HG02759 (cell line): ENCODE data around the gene PLEKHO2.

ENCODE experiments used
- ATAC-seq: cut with Tn5 transposase; IDR thresholded peaks from one replicate; pipeline ENCODE4 v1.9.1; 2021; ENCODE audit warnings: mild to moderate bottlenecking, moderate library complexity; ENCODE audit not compliant: unreplicated experiment

PLEKHO2 gene

DNA sequence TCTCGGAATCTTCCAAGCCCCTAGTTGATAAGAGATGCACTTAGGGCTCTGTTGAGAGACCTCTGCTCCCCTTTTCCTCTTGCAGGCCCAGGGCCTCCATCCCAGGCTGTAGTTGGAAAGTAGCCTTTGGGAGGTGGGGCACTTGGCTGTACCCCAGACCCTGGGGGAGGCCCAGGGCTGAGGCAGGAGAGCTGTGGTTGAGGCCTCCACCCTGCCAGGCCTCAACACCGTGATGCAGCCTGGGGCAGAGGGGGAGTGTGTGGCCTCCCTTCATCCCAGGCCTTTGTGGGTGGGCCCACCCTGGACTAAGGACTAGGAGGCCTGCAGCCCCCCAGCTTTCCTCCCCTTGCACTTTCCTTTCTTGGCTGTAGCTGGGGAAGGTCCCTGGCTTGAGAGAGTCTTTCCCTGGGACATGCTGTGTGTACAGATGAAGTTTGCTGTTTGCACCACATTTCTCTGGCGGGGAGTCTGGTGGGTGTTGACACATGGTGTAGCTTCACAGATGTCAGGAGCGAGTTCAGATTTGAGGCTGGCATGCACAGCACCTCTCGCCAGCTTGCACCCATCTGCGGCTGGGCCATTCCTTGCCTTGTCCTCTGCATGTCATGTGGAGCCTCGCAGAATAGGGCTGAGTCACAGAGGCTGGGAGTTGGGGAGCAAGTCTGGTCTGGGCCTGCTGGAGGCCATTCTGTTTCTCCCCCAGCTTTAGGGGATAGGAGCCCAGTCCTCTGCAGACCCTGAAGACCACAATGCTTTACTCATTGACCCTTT, 13.7 kb downstream of the PLEKHO2 start:
- no peak for ATAC-seq

GRCh38 chr15:64856429-64857145, 14.9 kb downstream of the PLEKHO2 start:
- no peak for ATAC-seq

DNA sequence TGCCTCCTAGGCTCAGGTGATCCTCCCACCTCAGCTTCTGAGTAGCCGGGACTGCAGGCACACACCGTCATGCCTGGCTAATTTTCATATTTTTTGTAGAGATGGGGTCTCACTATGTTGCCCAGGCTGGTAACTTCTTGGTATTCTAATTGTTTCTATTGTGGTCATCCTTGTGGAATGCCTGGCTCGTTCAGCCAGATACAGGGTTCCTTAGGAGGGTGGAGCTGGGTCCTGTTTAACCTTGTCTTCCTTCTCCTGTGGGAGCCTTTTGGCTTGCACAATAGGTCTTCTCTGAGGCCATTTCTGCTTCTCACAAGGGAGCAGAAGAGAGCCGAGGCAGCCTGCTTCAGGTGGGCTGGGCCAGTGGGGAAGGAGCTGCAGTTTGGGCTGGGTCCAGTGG, 15.7 kb downstream of the PLEKHO2 start:
- ATAC-seq = no peak

DNA sequence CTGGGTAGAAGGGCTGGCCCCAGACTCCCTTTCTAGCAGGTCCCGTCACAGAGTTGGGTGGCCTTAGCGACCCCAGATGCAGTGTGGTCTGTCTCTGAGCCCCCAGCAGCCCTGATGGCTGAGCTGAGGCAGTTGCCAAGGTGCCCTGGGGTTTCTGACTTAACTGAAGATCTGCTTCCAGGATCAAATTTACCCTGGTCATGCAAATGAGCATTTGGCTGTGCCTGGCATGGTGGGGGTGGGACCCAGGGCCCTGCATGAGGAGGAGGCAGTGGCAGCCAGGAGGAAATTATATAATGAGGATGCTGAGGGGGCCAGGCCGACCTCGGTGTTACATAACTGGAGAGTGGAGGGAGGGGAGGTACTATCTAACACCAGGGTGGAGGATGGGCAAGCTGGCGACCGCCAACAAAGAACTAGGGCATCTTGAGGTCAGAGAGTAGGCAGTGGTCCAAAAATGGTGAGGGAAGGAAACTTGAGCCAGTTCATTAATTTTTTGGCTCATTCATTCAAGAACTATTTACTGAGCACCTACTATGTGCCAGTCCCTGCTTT, 16.4 kb downstream of the PLEKHO2 start:
- ATAC-seq = no peak

DNA sequence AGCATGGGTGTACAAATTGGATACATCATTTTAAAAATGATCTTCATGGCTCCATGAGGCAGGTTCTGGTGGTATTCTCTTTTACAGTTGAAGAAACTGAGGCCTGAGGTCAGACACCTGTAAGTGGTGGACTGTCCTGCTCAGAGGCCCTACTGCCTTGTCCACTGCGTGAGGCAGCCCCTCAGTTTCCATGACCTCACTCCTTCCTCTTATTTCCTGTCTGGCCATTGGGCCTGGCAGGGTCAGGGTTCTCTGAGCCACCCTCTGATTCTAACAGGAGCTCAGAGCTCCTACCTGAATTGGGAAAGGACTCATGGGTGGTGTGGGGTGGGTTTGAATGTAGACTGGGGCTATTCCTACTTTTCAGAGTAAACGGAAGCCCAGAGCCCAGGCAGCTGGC, 17.5 kb downstream of the PLEKHO2 start:
- ATAC-seq = no peak

GRCh38 chr15:64861331-64861730, 19.6 kb downstream of the PLEKHO2 start:
- ATAC-seq = no peak

DNA sequence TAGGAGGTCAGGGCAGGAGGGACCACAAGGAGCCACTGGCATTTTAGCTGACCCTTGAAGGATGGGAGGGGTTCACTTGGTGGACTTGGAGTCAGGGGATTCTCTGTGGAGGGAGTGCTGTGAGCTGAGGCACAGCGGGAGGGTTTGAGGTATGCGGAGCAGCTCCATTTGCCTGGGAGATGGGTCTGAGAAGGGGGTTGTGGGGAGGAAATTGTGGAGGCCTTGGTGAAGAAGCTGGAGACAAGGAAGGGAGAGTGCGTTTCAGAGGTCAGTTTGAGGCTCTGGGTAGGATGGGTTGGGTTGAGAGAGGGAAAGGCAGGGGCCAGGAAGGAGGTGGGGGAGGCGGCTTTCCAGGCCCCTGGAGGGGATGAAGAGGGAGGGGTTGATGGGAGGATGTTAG, 20.2 kb downstream of the PLEKHO2 start:
- no peak for ATAC-seq

DNA sequence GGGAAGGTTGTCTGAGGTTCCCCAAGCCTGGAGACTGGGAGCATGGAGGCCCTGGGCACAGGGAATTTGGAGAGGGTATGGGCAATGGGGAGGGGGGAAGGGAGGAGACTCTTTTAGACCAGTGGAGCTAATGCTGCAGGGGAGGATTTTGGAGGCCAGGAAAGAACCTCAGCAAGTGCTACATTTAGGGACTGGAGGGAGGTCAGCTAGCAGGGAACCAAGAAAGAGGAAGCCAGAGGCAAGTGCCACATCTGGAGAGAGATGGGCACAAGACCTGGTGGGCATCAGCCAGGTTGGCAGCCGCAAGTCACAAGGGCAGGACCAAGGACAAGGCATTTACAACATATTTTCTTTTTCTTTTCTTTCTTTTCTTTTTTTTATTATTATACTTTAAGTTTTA, 20.7 kb downstream of the PLEKHO2 start:
- no peak for ATAC-seq

- ATAC-seq = no peak
Measured at GRCh38 chr15:64864068-64864467, 22.4 kb downstream of the PLEKHO2 start.

GRCh38 chr15:64865126-64865997, 23.6 kb downstream of the PLEKHO2 start:
- ATAC-seq = no peak

DNA sequence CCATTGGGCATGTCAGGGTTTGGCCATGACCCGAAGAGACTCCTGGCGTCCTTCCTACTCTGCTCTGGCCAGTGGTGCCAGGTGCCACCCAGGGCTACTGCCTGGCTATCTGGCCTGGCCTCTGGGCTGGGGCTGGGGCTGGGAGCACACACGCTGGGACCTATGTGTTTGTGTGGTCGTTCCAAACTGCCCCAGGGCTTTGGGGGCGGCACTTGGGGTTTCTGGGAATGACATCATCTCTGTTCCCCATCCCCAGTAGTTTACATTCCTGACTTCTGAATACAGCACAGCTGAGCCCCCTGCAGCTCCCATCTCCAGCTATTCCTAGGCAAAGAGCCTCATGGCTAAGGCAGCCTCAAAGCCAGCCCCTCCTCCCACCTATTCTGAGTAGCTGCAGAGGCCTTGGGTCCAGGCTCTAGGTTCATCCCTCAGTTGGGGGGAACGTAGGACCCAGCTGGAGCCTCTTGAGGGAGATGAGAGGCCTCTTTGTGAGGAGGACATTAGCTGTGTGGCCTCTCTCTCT, 24.3 kb downstream of the PLEKHO2 start:
- no peak for ATAC-seq

DNA sequence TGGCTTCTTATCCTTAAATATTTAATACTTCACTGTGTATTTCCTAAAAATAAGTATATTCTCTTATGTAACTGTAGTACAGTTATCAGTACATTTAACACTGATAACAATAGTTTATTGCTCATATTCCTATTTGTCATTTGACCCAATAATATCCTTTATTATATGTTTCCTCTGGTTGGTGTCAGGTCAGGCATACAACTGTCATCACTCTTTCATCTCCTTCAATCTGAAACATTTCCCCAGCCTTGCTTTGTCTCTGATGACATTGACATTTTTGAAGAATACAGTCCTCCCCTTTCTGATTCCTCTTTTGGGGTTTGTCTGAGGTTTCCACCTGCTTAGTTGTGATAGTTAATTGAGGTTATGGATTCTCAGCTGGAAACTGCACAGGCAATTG, 27.8 kb downstream of the PLEKHO2 start:
- ATAC-seq = no peak

- no peak for ATAC-seq
Measured at GRCh38 chr15:64870353-64870752, 28.6 kb downstream of the PLEKHO2 start.

DNA sequence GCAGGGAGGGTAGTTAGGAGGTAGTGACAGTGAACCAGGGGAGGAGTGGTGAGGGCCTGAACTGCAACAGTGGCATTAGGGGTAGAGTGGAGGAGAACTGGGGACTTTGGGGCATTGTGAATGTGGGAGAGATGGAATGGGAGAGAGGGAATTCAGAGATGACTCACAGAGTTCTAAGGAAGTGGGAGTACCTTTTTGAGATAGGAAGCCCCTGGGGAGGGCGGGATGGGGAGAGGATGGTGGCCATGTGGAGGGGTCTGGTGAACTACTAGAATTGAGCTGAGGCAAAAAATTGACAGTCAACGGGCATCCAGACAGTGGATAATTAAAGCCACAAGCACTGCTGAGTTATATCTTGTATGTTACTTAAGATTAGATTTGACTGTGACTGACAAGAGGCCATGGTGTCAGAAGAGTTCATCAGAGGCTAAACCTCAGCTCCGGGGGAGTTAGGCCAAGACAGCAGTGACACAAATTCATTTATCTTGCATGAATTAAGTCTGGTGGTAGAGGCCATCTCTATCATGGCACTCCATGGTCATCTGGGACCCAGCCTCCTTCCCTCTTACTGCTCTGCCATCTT, 34.0 kb downstream of the PLEKHO2 start:
- no peak for ATAC-seq

- no peak for ATAC-seq
Measured at GRCh38 chr15:64877435-64877834, 35.7 kb downstream of the PLEKHO2 start.

DNA sequence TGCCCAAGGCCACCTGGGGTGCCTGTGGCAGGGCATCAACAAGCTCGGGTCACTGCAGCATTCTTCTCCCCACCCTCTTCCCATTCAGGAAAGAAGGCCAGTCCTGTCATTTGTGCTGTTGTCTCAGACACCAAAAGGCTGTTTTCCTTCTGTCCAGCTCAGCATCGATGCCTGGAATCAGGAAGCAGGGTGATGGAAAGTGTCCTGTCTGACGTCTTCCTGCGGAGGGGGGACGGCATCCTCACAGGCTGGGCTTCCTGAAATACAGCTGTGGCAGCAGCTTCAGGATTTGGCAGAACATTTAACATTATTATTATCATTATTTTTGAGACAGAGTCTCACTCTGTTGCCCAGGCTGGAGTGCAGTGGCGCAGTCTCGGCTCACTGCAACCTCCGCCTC, 37.0 kb downstream of the PLEKHO2 start:
- no peak for ATAC-seq

DNA sequence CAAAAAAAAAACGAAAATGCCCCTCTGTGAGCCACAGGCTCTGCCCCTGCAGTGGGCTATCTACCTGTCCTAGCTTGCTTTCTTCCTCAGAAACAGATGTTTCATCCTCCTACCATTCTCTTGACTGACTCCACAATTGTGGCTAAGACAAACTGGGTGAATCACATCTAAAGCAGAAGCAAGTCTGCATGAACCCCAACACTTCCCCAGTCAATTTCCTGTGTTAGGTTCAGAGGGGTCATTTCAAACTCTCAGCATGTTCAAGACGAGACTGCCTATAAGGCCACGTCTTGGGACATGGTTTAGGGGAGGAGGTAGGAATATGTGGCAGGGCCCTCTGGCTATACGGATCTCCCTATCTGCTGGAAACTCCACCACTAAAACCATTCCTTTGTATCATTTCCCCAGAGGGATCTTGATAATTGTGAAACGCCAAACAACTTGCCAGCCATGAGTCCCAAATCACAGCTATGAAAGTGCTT, 41.4 kb downstream of the PLEKHO2 start:
- ATAC-seq = no peak

DNA sequence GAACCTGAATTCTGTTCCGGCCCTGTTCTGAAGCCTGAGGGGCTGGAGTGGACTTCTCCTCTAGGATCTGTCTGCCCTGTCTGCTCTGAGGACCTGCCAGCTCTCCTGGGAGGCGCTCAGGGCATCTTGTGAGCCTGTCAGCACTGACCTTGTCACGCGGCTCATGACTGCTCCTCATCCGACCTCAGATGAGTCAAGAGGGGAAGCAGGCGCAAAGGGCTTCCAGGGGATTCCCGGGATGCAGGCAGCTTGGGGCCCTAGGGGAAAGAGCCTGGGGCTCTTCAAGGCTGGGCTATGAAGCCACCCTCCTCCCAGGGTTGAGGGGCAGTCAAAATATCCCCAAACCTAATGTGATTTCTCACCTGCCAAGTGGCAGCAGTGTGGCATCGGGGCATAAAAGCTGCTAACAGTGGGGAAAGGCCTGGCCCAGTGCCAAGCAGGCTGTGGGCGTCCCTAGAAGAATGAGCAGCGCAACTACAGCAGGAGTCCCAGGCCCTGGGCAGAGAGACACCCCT, 42.3 kb downstream of the PLEKHO2 start:
- peak; percentile 75 for ATAC-seq

DNA sequence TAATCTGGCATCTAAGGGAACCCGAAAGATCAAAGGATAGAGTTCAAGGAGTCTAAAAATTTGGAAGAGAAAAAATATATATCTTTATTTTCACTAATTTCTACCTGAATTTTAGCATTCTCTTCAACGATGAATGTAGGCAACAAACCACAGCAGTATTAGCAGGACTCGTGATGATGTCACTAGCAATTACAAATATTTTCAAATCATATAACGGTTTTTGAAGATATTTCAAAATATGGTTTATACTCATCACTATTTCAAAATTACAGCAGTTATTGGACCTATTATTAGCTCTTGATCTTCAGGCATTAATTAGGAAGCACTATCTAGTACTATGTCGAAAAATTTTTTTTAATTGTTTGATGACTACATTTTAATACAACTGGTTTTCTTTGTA, 43.0 kb downstream of the PLEKHO2 start:
- no peak for ATAC-seq

- ATAC-seq = no peak
Measured at GRCh38 chr15:64888336-64888735, 46.6 kb downstream of the PLEKHO2 start.
